H1 (cell line): ENCODE measurements around the gene ZP2. TPM values are rescaled to one million over a fixed set of nuclear protein-coding genes. Genes with fewer than 3 reads are reported as not detected.

Experiments
- CTCF ChIA-PET: fragments of 300-600 bp; sonication (Branson Sonifier 250); formaldehyde crosslinking; loops from one replicate; lab custom pipeline; 2021; ENCODE audit not compliant: partially characterized antibody; lab: Charles Lee
- POLR2A ChIA-PET: fragments of 300-600 bp; sonication (Branson Sonifier 250); formaldehyde crosslinking; loops from one replicate; lab custom pipeline; 2021; ENCODE audit warnings: inconsistent platforms; ENCODE audit not compliant: partially characterized antibody; lab: Charles Lee
- DNase-seq, 2 experiments: peaks; one replicate each; pipeline versions ENCODE4 v3.0.0 to v3.0.0-alpha.2; 2010 to 2022; ENCODE audit warnings: low spot score in 2 of 2, low read depth in 1 of 2, mixed read lengths in 1 of 2
- FAIRE-seq: peaks from 2 replicates; lab custom pipeline; 2011; peaks lifted over from hg19 to GRCh38; lab: Jason Lieb, UNC
- H2AFZ ChIP-seq: 2 replicates; pipeline ENCODE4 v1.8.1; 2012; ENCODE audit warnings: low read length, inconsistent platforms
- H2AK5ac ChIP-seq: 2 replicates; pipeline ENCODE4 v1.6.1; 2013; ENCODE audit warnings: low read depth, low read length
- H2BK120ac ChIP-seq: replicated peaks from 2 replicates; pipeline ENCODE3; 2013; ENCODE audit warnings: low read depth, low read length, inconsistent platforms
- H2BK12ac ChIP-seq: 2 replicates; pipeline ENCODE4 v1.6.1; 2013; ENCODE audit warnings: low read depth, low read length
- H2BK15ac ChIP-seq: 2 replicates; pipeline ENCODE4 v1.6.1; 2013; ENCODE audit warnings: low read length
- H2BK20ac ChIP-seq: 2 replicates; pipeline ENCODE4 v1.6.1; 2013; ENCODE audit warnings: low read length
- H2BK5ac ChIP-seq: 2 replicates; pipeline ENCODE4 v1.6.1; 2013; ENCODE audit warnings: low read depth, low read length
- H3K14ac ChIP-seq: 2 replicates; pipeline ENCODE4 v1.6.1; 2013; ENCODE audit warnings: inconsistent platforms; ENCODE audit not compliant: insufficient read length
- H3K18ac ChIP-seq: 2 replicates; pipeline ENCODE4 v1.6.1; 2013; ENCODE audit warnings: low read length; ENCODE audit errors: extremely low read depth
- H3K23ac ChIP-seq: 2 replicates; pipeline ENCODE4 v1.6.1; 2013; ENCODE audit warnings: inconsistent platforms; ENCODE audit not compliant: insufficient read length
- H3K23me2 ChIP-seq: 2 replicates; pipeline ENCODE4 v1.6.1; 2013; ENCODE audit warnings: low read depth, low read length
- H3K27ac ChIP-seq: 2 replicates; pipeline ENCODE4 v1.6.1; 2011; ENCODE audit warnings: low read depth, low read length, inconsistent platforms
- H3K27me3 ChIP-seq, 4 experiments: replicated peaks in 1 of 4; 1 replicate in 1 of 4; 2 replicates in 3 of 4; pipeline versions ENCODE4 v1.6.1 to v1.8.1; 2011 to 2013; ENCODE audit warnings: low read length in 3 of 4, mild to moderate bottlenecking in 3 of 4, inconsistent platforms in 2 of 4, mixed read lengths in 2 of 4, moderate library complexity in 1 of 4; ENCODE audit not compliant: control insufficient read depth in 3 of 4, insufficient read depth in 3 of 4; ENCODE audit errors: extremely low read depth in 1 of 4
- H3K36me3 ChIP-seq, 4 experiments: 2 replicates each; pipeline versions ENCODE4 v1.6.1 to v1.8.1; 2011 to 2013; ENCODE audit warnings: mild to moderate bottlenecking in 4 of 4, low read length in 3 of 4, moderate library complexity in 2 of 4, control low read depth in 1 of 4, inconsistent platforms in 1 of 4; ENCODE audit not compliant: insufficient read depth in 4 of 4, control insufficient read depth in 2 of 4
- H3K4ac ChIP-seq: replicated peaks from 2 replicates; pipeline ENCODE3; 2013; ENCODE audit warnings: low read length, low read depth, mixed read lengths, inconsistent platforms; ENCODE audit not compliant: insufficient read length
- H3K4me1 ChIP-seq, 4 experiments: replicated peaks in 1 of 4; 1 replicate in 1 of 4; 2 replicates in 3 of 4; pipeline versions ENCODE4 v1.6.1 to v1.8.1; 2011 to 2013; ENCODE audit warnings: low read length in 3 of 4, inconsistent platforms in 2 of 4, mixed read lengths in 1 of 4; ENCODE audit not compliant: insufficient read depth in 4 of 4, control insufficient read depth in 3 of 4
- H3K4me2 ChIP-seq, 2 experiments: 2 replicates each; pipeline versions ENCODE4 v1.6.1 to v1.8.1; 2011 to 2013; ENCODE audit warnings: low read depth in 2 of 2, low read length in 2 of 2, control low read depth in 1 of 2, inconsistent platforms in 1 of 2, mild to moderate bottlenecking in 1 of 2; ENCODE audit not compliant: insufficient read depth in 1 of 2
- H3K4me3 ChIP-seq, 4 experiments: fragments of 200-600, 300-600 bp in 1 of 4; sonication (generic), shearing (Covaris generic), sonication (Bioruptor Twin) in 1 of 4; 2 replicates each; pipeline versions ENCODE4 v1.5.1 to v1.8.1; 2011 to 2016; ENCODE audit warnings: low read length in 4 of 4, low read depth in 3 of 4, control low read depth in 2 of 4, inconsistent platforms in 2 of 4, mild to moderate bottlenecking in 2 of 4, mixed read lengths in 1 of 4, moderate library complexity in 1 of 4; ENCODE audit not compliant: insufficient read depth in 2 of 4; ENCODE audit errors: extremely low read depth in 1 of 4
- H3K56ac ChIP-seq: replicated peaks from 2 replicates; pipeline ENCODE3; 2013; ENCODE audit warnings: low read depth, mild to moderate bottlenecking, mixed read lengths, low read length, inconsistent platforms; ENCODE audit not compliant: insufficient read length
- H3K79me1 ChIP-seq: 2 replicates; pipeline ENCODE4 v1.6.1; 2013; ENCODE audit warnings: low read depth, low read length, control low read depth
- H3K79me2 ChIP-seq, 2 experiments: 2 replicates each; pipeline versions ENCODE4 v1.6.1 to v1.8.1; 2012 to 2013; ENCODE audit warnings: low read length in 2 of 2, mild to moderate bottlenecking in 2 of 2, inconsistent platforms in 1 of 2; ENCODE audit not compliant: insufficient read depth in 2 of 2, control insufficient read depth in 1 of 2
- H3K9ac ChIP-seq, 4 experiments: replicated peaks in 1 of 4; 1 replicate in 1 of 4; 2 replicates in 3 of 4; pipeline versions ENCODE4 v1.6.1 to v1.8.1; 2011 to 2013; ENCODE audit warnings: low read depth in 3 of 4, low read length in 3 of 4, control low read depth in 2 of 4, mild to moderate bottlenecking in 2 of 4, moderate library complexity in 2 of 4, inconsistent platforms in 1 of 4; ENCODE audit errors: extremely low read depth in 1 of 4
- H3K9me3 ChIP-seq, 2 experiments: 2 replicates each; pipeline versions ENCODE4 v1.6.1 to v1.8.1; 2012 to 2013; ENCODE audit warnings: mild to moderate bottlenecking in 2 of 2, moderate library complexity in 2 of 2, control low read depth in 1 of 2, inconsistent platforms in 1 of 2, low read depth in 1 of 2, low read length in 1 of 2, mixed read lengths in 1 of 2; ENCODE audit not compliant: insufficient read depth in 2 of 2
- H4K20me1 ChIP-seq, 2 experiments: replicated peaks in 1 of 2; 2 replicates each; pipeline versions ENCODE3 to v1.8.1; 2011 to 2013; ENCODE audit warnings: inconsistent platforms in 2 of 2, low read length in 2 of 2, mild to moderate bottlenecking in 1 of 2; ENCODE audit not compliant: insufficient read depth in 2 of 2, control insufficient read depth in 1 of 2
- H4K5ac ChIP-seq: 2 replicates; pipeline ENCODE4 v1.6.1; 2013; ENCODE audit warnings: low read length, low read depth, mixed read lengths, inconsistent platforms; ENCODE audit not compliant: insufficient read length
- H4K8ac ChIP-seq: 2 replicates; pipeline ENCODE4 v1.8.0; 2013; ENCODE audit warnings: mild to moderate bottlenecking, moderate library complexity, low read length, inconsistent platforms; ENCODE audit not compliant: insufficient read depth; ENCODE audit errors: extremely low read depth
- H4K91ac ChIP-seq: replicated peaks from 2 replicates; pipeline ENCODE3; 2013; ENCODE audit warnings: low read length, mixed read lengths, inconsistent platforms; ENCODE audit not compliant: insufficient read length
- BACH1 ChIP-seq: IDR thresholded peaks from 2 replicates; pipeline ENCODE4 v1.6.1; 2012; ENCODE audit warnings: low read length, improper control_type of control experiment
- CEBPB ChIP-seq: IDR thresholded peaks from 2 replicates; pipeline ENCODE4 v1.6.1; 2012; ENCODE audit warnings: low read depth, low read length
- FOSL1 ChIP-seq: IDR thresholded peaks from 2 replicates; pipeline ENCODE4 v1.6.1; 2011; ENCODE audit warnings: mild to moderate bottlenecking, low read depth, low read length, moderate library complexity; ENCODE audit not compliant: insufficient read depth
- HDAC2 ChIP-seq, 2 experiments: fragments of 300-600 bp in 1 of 2; sonication (generic) in 1 of 2; IDR thresholded peaks; 2 replicates each; pipeline ENCODE4 v1.6.1; 2011 to 2012; ENCODE audit warnings: low read depth in 2 of 2, low read length in 2 of 2, mild to moderate bottlenecking in 2 of 2, moderate library complexity in 2 of 2, borderline replicate concordance in 1 of 2, inconsistent platforms in 1 of 2
- JUN ChIP-seq: IDR thresholded peaks from 2 replicates; pipeline ENCODE4 v1.6.1; 2011; ENCODE audit warnings: low read depth, mild to moderate bottlenecking, improper control_type of control experiment, low read length
- JUND ChIP-seq: IDR thresholded peaks from 2 replicates; pipeline ENCODE4 v1.6.1; 2011; ENCODE audit warnings: mild to moderate bottlenecking, improper control_type of control experiment, low read length
- NRF1 ChIP-seq: IDR thresholded peaks from 2 replicates; pipeline ENCODE4 v1.6.1; 2011; ENCODE audit warnings: mild to moderate bottlenecking, low read depth, low read length, improper control_type of control experiment
- RAD21 ChIP-seq, 2 experiments: IDR thresholded peaks in 1 of 2; conservative IDR thresholded peaks in 1 of 2; 2 replicates each; pipeline ENCODE4 v1.6.1; 2011; ENCODE audit warnings: low read depth in 2 of 2, low read length in 2 of 2, improper control_type of control experiment in 1 of 2, inconsistent platforms in 1 of 2, mild to moderate bottlenecking in 1 of 2, moderate library complexity in 1 of 2
- SIN3A ChIP-seq, 2 experiments: IDR thresholded peaks in 1 of 2; conservative IDR thresholded peaks in 1 of 2; 2 replicates each; pipeline ENCODE4 v1.6.1; 2011 to 2012; ENCODE audit warnings: low read length in 2 of 2, improper control_type of control experiment in 1 of 2, low read depth in 1 of 2, mild to moderate bottlenecking in 1 of 2
- SP4 ChIP-seq: IDR thresholded peaks from 2 replicates; pipeline ENCODE4 v1.6.1; 2012; ENCODE audit warnings: low read length, inconsistent platforms
- YY1 ChIP-seq: IDR thresholded peaks from 2 replicates; pipeline ENCODE4 v1.6.1; 2011; ENCODE audit warnings: low read depth, mild to moderate bottlenecking, low read length
- WGBS, 2 experiments: shearing (Covaris generic) in 1 of 2; methylation state at CpG; one replicate each; pipeline versions ENCODE4 v1.1.6 to v1.1.7; 2013 to 2015; ENCODE audit warnings: low lambda C conversion rate in 2 of 2, mixed read lengths in 2 of 2, inconsistent platforms in 1 of 2, low coverage in 1 of 2, missing lambda C conversion rate in 1 of 2; ENCODE audit not compliant: insufficient replicate concordance in 2 of 2, insufficient coverage in 1 of 2, insufficient read length in 1 of 2; ENCODE audit errors: extremely low coverage in 1 of 2, missing lambda C conversion rate in 1 of 2; 5-methylcytosine and 5-hydroxymethylcytosine counted together
- polyA plus RNA-seq, 7 experiments: library from polyadenylated mRNA; depleted of rRNA in 3 of 7; stranded (reverse) in 5 of 7; unstranded in 2 of 7; fragments of >200 nt in 5 of 7; fragments of 200-250 nt in 2 of 7; gene quantifications; 1 replicate in 5 of 7; 2 replicates in 1 of 7; 4 replicates in 1 of 7; pipeline versions ENCODE4 v1.2.1 to v1.2.3, GENCODE V29; 2011 to 2013; ENCODE audit warnings: missing spikeins in 2 of 7, mixed read lengths in 2 of 7
- total RNA-seq: library from RNA; stranded (reverse); fragmentation: NEBNext Ultra II Directional; extraction: Animal tissue kit (Norgen Biotek cat#: 25700); gene quantifications from 2 replicates; pipeline ENCODE4 v1.2.1, GENCODE V29; 2021

The ZP2 gene
- total and polyA plus RNA-seq, 2 of the 8 experiments (the other 6 are each of a cell fraction or from before 2014, with no cell fraction given) = not detected

DNA sequence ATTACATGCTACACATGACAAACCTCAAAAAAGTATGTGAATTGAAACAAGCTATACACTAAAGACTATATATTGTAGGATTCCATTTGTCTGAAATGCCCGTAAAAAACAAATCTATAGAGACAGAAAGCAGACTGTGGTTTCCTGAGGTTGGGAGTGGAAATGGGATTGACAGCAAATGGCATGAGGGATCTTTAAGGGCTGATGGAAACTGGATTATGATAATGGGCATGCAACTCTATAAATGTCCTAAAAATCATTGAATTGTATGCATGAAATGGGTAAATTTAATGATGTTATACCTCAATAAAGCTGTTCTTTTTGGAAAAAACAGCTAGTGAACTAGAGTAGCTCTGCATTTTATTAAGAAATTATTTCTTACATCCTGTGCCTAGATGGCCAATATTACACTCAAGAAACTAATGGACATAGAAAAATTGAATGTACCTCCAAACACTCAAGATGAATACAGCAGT, 21.7 kb upstream of the ZP2 start:
- TF ChIP-seq JUN (no peak), HDAC2 (IDR thresholded peaks at IDR 0.05; ENCODE audit: borderline replicate concordance in 1 of 2, low read depth in 2 of 2, low read length in 2 of 2) (no peak), NRF1 (no peak), SIN3A (conservative IDR thresholded peaks at IDR 0.05 in 1 of 2, IDR thresholded peaks at IDR 0.05 in 1 of 2; ENCODE audit: low read depth in 1 of 2, low read length in 2 of 2) (no peak), YY1 (no peak), FOSL1 (no peak), SP4 (no peak), CEBPB (no peak), RAD21 (IDR thresholded peaks at IDR 0.05 in 1 of 2, conservative IDR thresholded peaks at IDR 0.05 in 1 of 2; ENCODE audit: low read depth in 2 of 2, low read length in 2 of 2) (no peak), BACH1 (no peak), JUND (no peak)
- TF ChIP-seq, all 59 proteins: peak for 0
- H2AK5ac ChIP-seq = no peak overlapping the region
- no peaks in the 10 kb centered on the region for H3K79me1 ChIP-seq
- FAIRE-seq = no peak
- H3K9me3 ChIP-seq = no peaks in the 10 kb centered on the region
- no peak overlapping the region for H3K18ac ChIP-seq
- H3K4me1 ChIP-seq = no peaks in the 10 kb centered on the region
- H3K27ac ChIP-seq = no peak overlapping the region
- H2BK12ac ChIP-seq = no peak overlapping the region
- H2BK20ac ChIP-seq = no peak overlapping the region
- H3K4me2 ChIP-seq = no peak overlapping the region
- no peak overlapping the region for H2BK5ac ChIP-seq
- H3K4ac ChIP-seq = no peak overlapping the region
- no peak overlapping the region for H3K14ac ChIP-seq
- no peaks in the 10 kb centered on the region for H3K27me3 ChIP-seq
- no peaks in the 10 kb centered on the region for H3K36me3 ChIP-seq
- ChIA-PET POLR2A (no interaction called here), CTCF (no interaction called here)
- H4K8ac ChIP-seq = no peak overlapping the region
- H2AFZ ChIP-seq = no peak overlapping the region
- no peak overlapping the region for H2BK15ac ChIP-seq
- no peaks in the 10 kb centered on the region for H3K79me2 ChIP-seq
- H4K91ac ChIP-seq = no peak overlapping the region
- H2BK120ac ChIP-seq = no peak overlapping the region
- DNase-seq = no peak
- H3K4me3 ChIP-seq = no peak overlapping the region
- H4K5ac ChIP-seq = no peak overlapping the region
- WGBS, 2 experiments = 90% methylated on average over 1 of the region's 1 CpG; no CpG with 5 or more reads in 1 of the 2 experiments
- no peaks in the 10 kb centered on the region for H4K20me1 ChIP-seq
- no peak overlapping the region for H3K23ac ChIP-seq
- H3K9ac ChIP-seq = no peak overlapping the region
- no peaks in the 10 kb centered on the region for H3K23me2 ChIP-seq
- no peak overlapping the region for H3K56ac ChIP-seq
